ENCODE results near the gene ELMO3. TPM values are rescaled to one million over a fixed set of nuclear protein-coding genes. Genes with fewer than 3 reads are reported as not detected.
A peak's percentile ranks its signal among the peaks of the same experiment; 100 is the strongest.

ELMO3 gene
- total RNA-seq, 2 experiments from 2014 or later, result 1.9 to 2.3 TPM

DNA sequence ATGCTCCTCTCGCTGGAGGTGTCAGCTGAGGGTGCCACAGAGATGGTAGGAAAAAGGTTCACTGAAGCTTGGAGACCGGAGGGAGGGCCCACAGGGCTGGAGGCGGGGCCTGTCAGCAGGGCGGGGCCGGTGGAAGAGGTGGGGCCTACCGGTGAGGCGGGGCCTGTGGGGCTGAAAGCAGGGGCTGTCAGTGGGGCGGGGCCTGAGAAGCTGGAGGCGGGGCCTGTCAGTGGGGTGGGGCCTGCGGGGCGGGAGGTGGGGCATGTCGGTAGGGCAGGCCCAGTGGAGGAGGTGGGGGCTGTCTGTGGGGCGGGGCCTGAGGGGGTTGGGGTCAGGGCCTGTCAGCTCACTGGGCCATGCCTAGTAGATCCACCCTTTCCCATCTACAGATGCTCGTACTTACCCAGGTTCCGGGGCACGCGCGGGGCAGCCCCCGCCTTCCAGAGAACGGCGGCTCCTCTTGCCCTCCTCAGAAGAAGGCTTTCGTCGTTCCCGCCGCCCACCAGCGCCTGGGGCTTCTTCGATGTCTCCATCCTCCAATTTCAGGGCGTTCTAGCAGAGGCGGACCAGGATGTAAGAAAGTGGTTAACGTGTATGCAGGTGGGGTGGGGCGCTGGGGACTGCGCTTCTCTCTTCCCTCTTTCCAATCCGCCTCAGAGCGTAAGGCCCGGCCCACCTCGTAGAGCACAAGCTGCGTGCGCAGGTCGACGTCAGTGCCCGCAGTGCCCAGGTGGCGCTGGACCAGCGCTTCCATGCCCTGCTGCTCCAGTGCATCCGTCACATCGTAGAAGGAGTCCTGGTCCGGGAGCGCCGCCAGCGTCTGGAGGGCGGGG lies 37.8 kb downstream of the ELMO3 start:
- POLR2A ChIA-PET, result interaction anchor here (1.2 to 2.1 kb wide), 2 partner anchors 10 to 11 kb away, joined by 7 to 11 read pairs; partner anchors contain the start of genes FHOD1 and TMEM208
- Histone ChIP-seq H3K4me3 (ENCODE audit: low read length) (peak overlapping the region; percentile 26), H3K27ac (ENCODE audit: low read depth in 1 of 2, low read length in 2 of 2) (peak overlapping the region in 1 of 2 donors; percentile 45), H3K36me3 (ENCODE audit: insufficient read depth, low read length) (peaks cover 57% of the 10 kb centered on the region), H3K4me1 (ENCODE audit: insufficient read depth, low read length) (peaks cover 32% of the 10 kb centered on the region), H3K27me3 (ENCODE audit: control insufficient read depth in 1 of 2, insufficient read depth in 2 of 2, low read length in 2 of 2) (no peaks in the 10 kb centered on the region), H3K9me3 (ENCODE audit: control insufficient read depth in 1 of 2, insufficient read depth in 1 of 2, low read length in 2 of 2) (no peaks in the 10 kb centered on the region)
- Mint-ChIP-seq H3K9me3 (no peaks in the 10 kb centered on the region), H3K27me3 (no peaks in the 10 kb centered on the region), H3K36me3 (ENCODE audit: low read depth) (peaks cover 49% of the 10 kb centered on the region), H3K27ac (peak overlapping the region; percentile 88), H3K4me3 (peak overlapping the region; percentile 62), H3K4me1 (ENCODE audit: low read depth) (peaks cover 7% of the 10 kb centered on the region)
- TF ChIP-seq, protein P1, sequence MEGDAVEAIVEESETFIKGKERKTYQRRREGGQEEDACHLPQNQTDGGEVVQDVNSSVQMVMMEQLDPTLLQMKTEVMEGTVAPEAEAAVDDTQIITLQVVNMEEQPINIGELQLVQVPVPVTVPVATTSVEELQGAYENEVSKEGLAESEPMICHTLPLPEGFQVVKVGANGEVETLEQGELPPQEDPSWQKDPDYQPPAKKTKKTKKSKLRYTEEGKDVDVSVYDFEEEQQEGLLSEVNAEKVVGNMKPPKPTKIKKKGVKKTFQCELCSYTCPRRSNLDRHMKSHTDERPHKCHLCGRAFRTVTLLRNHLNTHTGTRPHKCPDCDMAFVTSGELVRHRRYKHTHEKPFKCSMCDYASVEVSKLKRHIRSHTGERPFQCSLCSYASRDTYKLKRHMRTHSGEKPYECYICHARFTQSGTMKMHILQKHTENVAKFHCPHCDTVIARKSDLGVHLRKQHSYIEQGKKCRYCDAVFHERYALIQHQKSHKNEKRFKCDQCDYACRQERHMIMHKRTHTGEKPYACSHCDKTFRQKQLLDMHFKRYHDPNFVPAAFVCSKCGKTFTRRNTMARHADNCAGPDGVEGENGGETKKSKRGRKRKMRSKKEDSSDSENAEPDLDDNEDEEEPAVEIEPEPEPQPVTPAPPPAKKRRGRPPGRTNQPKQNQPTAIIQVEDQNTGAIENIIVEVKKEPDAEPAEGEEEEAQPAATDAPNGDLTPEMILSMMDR (IDR thresholded peaks at IDR 0.05), result no peak
- CTCF ChIA-PET, result interaction anchor here (1.4 to 1.8 kb wide), 2 partner anchors 8 to 10 kb away, joined by 4 to 5 read pairs; partner anchors contain the start of gene TMEM208
- intact Hi-C loops (cut with DNase I, micrococcal nuclease), result no loop called here
- peak; percentile 29 to 88 (median 68) for DNase-seq
- peak; percentile 89 for ATAC-seq (ENCODE audit: poor library complexity)

DNA sequence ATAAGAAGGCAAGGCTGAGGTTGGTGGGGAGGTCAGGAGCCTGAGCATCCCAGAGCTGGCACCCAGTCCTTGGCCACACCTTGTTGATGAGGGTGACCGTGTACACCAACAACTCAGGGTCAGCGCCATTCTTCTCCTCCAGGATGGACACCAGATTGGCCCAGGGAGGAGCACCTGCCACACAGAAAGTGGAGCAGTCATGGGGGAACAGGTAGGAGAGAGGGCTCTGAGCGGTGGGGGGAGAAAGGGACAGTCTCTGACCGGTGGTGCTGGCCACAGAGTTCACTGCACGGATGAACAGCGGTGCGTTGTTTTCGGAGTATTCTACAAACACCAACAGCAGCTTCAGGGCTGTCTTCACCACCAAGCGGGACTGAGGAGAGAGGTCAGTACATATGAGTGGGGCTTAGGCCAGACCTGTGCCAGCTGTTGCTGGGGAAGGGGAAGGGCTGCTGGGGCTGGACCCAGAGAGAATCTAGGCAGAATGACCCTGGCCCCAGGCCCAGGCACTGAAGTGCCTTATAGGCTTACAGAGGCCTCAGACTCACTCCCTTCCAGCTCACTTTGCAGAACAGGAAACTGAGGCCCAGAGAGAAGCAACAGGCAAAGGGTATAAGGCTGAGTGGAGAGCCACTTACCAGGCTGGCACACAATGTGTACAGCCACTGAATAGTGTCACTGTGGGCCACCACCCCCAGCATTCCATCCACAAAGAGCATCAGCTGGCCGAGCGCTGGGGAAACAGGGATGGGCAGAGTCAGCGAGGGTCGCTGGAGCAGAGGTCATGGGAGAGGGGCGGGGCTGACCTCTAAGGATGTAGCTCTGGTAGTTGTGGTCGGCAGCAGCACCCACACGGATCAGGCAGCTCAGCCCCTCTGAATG lies 38.7 kb downstream of the ELMO3 start:
- CTCF ChIA-PET, result no interaction called here
- H3K36me3 Mint-ChIP-seq (ENCODE audit: low read depth), result peaks cover 49% of the 10 kb centered on the region
- TF ChIP-seq, protein P1 (IDR thresholded peaks at IDR 0.05), result no peak
- intact Hi-C loops (cut with DNase I, micrococcal nuclease), result no loop called here
- Histone ChIP-seq H3K27me3 (ENCODE audit: control insufficient read depth in 1 of 2, insufficient read depth in 2 of 2, low read length in 2 of 2) (no peaks in the 10 kb centered on the region), H3K27ac (ENCODE audit: low read depth in 1 of 2, low read length in 2 of 2) (no peak overlapping the region), H3K4me1 (ENCODE audit: insufficient read depth, low read length) (peaks cover 37% of the 10 kb centered on the region), H3K36me3 (ENCODE audit: insufficient read depth, low read length) (peaks cover 54% of the 10 kb centered on the region), H3K9me3 (ENCODE audit: control insufficient read depth in 1 of 2, insufficient read depth in 1 of 2, low read length in 2 of 2) (no peaks in the 10 kb centered on the region), H3K4me3 (ENCODE audit: low read length) (no peak overlapping the region)
- H3K9me3 Mint-ChIP-seq, result no peaks in the 10 kb centered on the region
- ATAC-seq (ENCODE audit: poor library complexity) (no peak), DNase-seq (peak in 1 of 14 experiments; percentile 20)
- H3K4me3 Mint-ChIP-seq, result no peak overlapping the region
- POLR2A ChIA-PET, result interaction anchor here (0.8 to 2.2 kb wide), 2 partner anchors 10 to 12 kb away, joined by 3 to 8 read pairs; partner anchors contain the start of gene TMEM208
- peaks cover 7% of the 10 kb centered on the region for H3K4me1 Mint-ChIP-seq (ENCODE audit: low read depth)
- H3K27ac Mint-ChIP-seq, result peak overlapping the region; percentile 8
- H3K27me3 Mint-ChIP-seq, result no peaks in the 10 kb centered on the region

DNA sequence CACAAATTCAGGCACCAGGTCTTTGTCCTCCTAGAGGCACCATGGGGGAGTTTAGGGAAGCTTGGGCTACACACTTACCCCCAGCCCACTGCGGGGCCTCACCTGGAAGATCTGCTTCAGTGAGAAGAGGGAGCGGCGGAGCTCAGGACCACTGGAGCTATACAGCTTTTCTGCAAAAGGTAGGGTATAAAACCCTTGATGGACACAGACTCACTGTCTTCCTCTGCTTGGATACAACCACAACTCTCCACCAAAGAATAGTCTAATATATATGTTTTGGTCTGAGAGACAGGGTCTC lies 39.3 kb downstream of the ELMO3 start:
- Mint-ChIP-seq H3K27ac (peak overlapping the region; percentile 8), H3K27me3 (no peaks in the 10 kb centered on the region), H3K4me3 (no peak overlapping the region), H3K4me1 (ENCODE audit: low read depth) (peaks cover 7% of the 10 kb centered on the region), H3K36me3 (ENCODE audit: low read depth) (peaks cover 47% of the 10 kb centered on the region), H3K9me3 (no peaks in the 10 kb centered on the region)
- no peaks in the 10 kb centered on the region for H3K9me3 ChIP-seq (ENCODE audit: control insufficient read depth in 1 of 2, insufficient read depth in 1 of 2, low read length in 2 of 2)
- TF ChIP-seq, protein P1 (IDR thresholded peaks at IDR 0.05), result no peak
- H3K4me3 ChIP-seq (ENCODE audit: low read length), result no peak overlapping the region
- intact Hi-C loops (cut with DNase I, micrococcal nuclease), result no loop called here
- ChIA-PET POLR2A (interaction anchor here (0.8 to 2.2 kb wide), 2 partner anchors 11 kb away, joined by 3 to 8 read pairs; partner anchors contain the start of gene TMEM208), CTCF (no interaction called here)
- peaks cover 54% of the 10 kb centered on the region for H3K36me3 ChIP-seq (ENCODE audit: insufficient read depth, low read length)
- H3K27me3 ChIP-seq (ENCODE audit: control insufficient read depth in 1 of 2, insufficient read depth in 2 of 2, low read length in 2 of 2), result no peaks in the 10 kb centered on the region
- H3K4me1 ChIP-seq (ENCODE audit: insufficient read depth, low read length), result peaks cover 39% of the 10 kb centered on the region
- DNase-seq (no peak), ATAC-seq (ENCODE audit: poor library complexity) (no peak)
- no peak overlapping the region for H3K27ac ChIP-seq (ENCODE audit: low read depth in 1 of 2, low read length in 2 of 2)
